Keratinocyte (primary cell): Measurements from ENCODE around the gene ZNF516. TPM values are rescaled to one million over a fixed set of nuclear protein-coding genes. Genes with fewer than 3 reads are reported as not detected.
A peak's percentile ranks its signal among the peaks of the same experiment; 100 is the strongest.

Experiments used
- DNase-seq: peaks from one replicate; pipeline ENCODE4 v3.0.0-alpha.2; 2011; ENCODE audit warnings: low read depth, missing footprints, low spot score
- FAIRE-seq: peaks from 2 replicates; lab custom pipeline; 2011; peaks lifted over from hg19 to GRCh38; lab: Jason Lieb, UNC
- H2AFZ ChIP-seq: 2 replicates; pipeline ENCODE4 v1.6.0; 2012; ENCODE audit warnings: low read length, control low read depth, inconsistent platforms; ENCODE audit not compliant: control insufficient read depth
- H3K27ac ChIP-seq: 2 replicates; pipeline ENCODE4 v1.5.1; 2011; ENCODE audit warnings: low read length; ENCODE audit not compliant: control insufficient read depth, insufficient read depth
- H3K27me3 ChIP-seq: 3 replicates; pipeline ENCODE4 v1.6.0; 2011; ENCODE audit warnings: low read length; ENCODE audit not compliant: control insufficient read depth, insufficient read depth; ENCODE audit errors: extremely low read depth
- H3K36me3 ChIP-seq, 2 experiments: 2 replicates in 1 of 2; 3 replicates in 1 of 2; pipeline ENCODE4 v1.5.1; 2011; ENCODE audit warnings: low read length in 2 of 2, mild to moderate bottlenecking in 1 of 2; ENCODE audit not compliant: control insufficient read depth in 2 of 2, insufficient read depth in 2 of 2; ENCODE audit errors: extremely low read depth in 1 of 2
- H3K4me1 ChIP-seq: 3 replicates; pipeline ENCODE4 v1.5.1; 2011; ENCODE audit warnings: low read length; ENCODE audit not compliant: control insufficient read depth, insufficient read depth; ENCODE audit errors: extremely low read depth
- H3K4me2 ChIP-seq: 3 replicates; pipeline ENCODE4 v1.6.0; 2011; ENCODE audit warnings: low read depth, low read length; ENCODE audit not compliant: control insufficient read depth, insufficient read depth; ENCODE audit errors: extremely low read depth
- H3K4me3 ChIP-seq, 3 experiments: fragments of 200-600 bp in 1 of 3; sonication (generic) in 1 of 3; 2 replicates in 2 of 3; 3 replicates in 1 of 3; pipeline ENCODE4 v1.5.1; 2011 to 2016; ENCODE audit warnings: low read length in 3 of 3, mild to moderate bottlenecking in 3 of 3, control low read depth in 2 of 3, inconsistent platforms in 1 of 3, low read depth in 1 of 3, mixed read lengths in 1 of 3, mixed run types in 1 of 3, moderate library complexity in 1 of 3; ENCODE audit not compliant: control insufficient read depth in 2 of 3, insufficient read depth in 2 of 3; ENCODE audit errors: extremely low read depth in 1 of 3
- H3K79me2 ChIP-seq: 2 replicates; pipeline ENCODE4 v1.6.0; 2012; ENCODE audit warnings: low read length; ENCODE audit not compliant: control insufficient read depth, insufficient read depth
- H3K9ac ChIP-seq: 3 replicates; pipeline ENCODE4 v1.6.0; 2011; ENCODE audit warnings: low read length; ENCODE audit not compliant: control insufficient read depth, insufficient read depth; ENCODE audit errors: extremely low read depth
- H3K9me1 ChIP-seq: 3 replicates; pipeline ENCODE4 v1.6.0; 2011; ENCODE audit warnings: low read length; ENCODE audit not compliant: control insufficient read depth, insufficient read depth; ENCODE audit errors: extremely low read depth
- H3K9me3 ChIP-seq: 2 replicates; pipeline ENCODE4 v1.5.1; 2012; ENCODE audit warnings: low read depth, low read length; ENCODE audit not compliant: control insufficient read depth
- H4K20me1 ChIP-seq: 3 replicates; pipeline ENCODE4 v1.6.0; 2011; ENCODE audit warnings: low read length; ENCODE audit not compliant: control insufficient read depth, insufficient read depth; ENCODE audit errors: extremely low read depth
- EZH2 ChIP-seq: IDR thresholded peaks from one replicate; pipeline ENCODE4 v1.6.1; 2012; ENCODE audit warnings: inconsistent platforms, mild to moderate bottlenecking, low read length, moderate library complexity
- dilution Hi-C: fragments of 300-500 bp; cut with MboI; formaldehyde crosslinking; loops from one replicate; pipeline ENCODE4 v1.7.0; 2020; ENCODE audit warnings: low sequenced_read_pairs; ENCODE audit not compliant: extremely low pct_ligation_motif_present
- polyA plus RNA-seq, 5 experiments: library from polyadenylated mRNA; depleted of rRNA in 3 of 5; stranded (reverse) in 3 of 5; stranded (forward) in 1 of 5; unstranded in 1 of 5; fragments of >200 nt; gene quantifications; 1 replicate in 1 of 5; 2 replicates in 3 of 5; 3 replicates in 1 of 5; pipeline versions ENCODE4 v1.2.1 to v1.2.3, GENCODE V29; 2011 to 2012; ENCODE audit warnings: missing spikeins in 2 of 5, low read depth in 1 of 5, low replicate concordance in 1 of 5
- TF ChIP-seq, protein P1 (sequence below), 3 experiments: IDR thresholded peaks in 1 of 3; conservative IDR thresholded peaks in 1 of 3; optimal IDR thresholded peaks in 1 of 3; 2 replicates in 2 of 3; 3 replicates in 1 of 3; pipeline versions ENCODE3 to v1.5.1; 2011; ENCODE audit warnings: low read length in 3 of 3, mild to moderate bottlenecking in 3 of 3, moderate library complexity in 2 of 3, control low read depth in 1 of 3, inconsistent platforms in 1 of 3; ENCODE audit not compliant: insufficient read depth in 2 of 3; ENCODE audit errors: extremely low read depth in 1 of 3

The ZNF516 gene
- polyA plus RNA-seq, 1 donor (not counting 4 experiments of a cell fraction or from before 2014, with no cell fraction given) = 9.3 TPM

DNA sequence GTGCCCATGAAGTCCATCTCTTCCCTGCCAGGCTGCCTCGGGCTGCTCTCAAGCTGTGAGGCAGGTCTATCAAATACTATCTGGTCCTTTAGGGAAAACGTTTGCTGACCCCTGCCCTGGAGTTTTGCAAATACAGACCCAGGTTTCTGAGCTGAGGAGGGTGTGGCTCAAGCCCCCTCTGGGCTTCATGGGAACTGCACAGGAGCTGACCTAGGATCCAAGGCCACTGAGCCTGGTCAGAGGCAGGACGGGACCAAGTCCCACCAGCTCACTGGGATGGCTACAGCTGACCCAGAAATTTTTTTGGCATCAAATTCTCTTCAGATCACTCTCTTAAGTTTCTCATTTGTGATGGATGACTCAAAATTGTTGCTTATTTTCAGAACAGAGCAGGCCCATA is 14.1 kb downstream of the ZNF516 start:
- no peaks in the 10 kb centered on the region for H3K27me3 ChIP-seq
- H3K27ac ChIP-seq = no peak overlapping the region
- H3K4me1 ChIP-seq = no peaks in the 10 kb centered on the region
- no peaks in the 10 kb centered on the region for H3K9me3 ChIP-seq
- H3K9me1 ChIP-seq = no peaks in the 10 kb centered on the region
- no peak overlapping the region for H2AFZ ChIP-seq
- peaks cover 76% of the 10 kb centered on the region for H3K79me2 ChIP-seq
- no peak for FAIRE-seq
- H3K9ac ChIP-seq = no peak overlapping the region
- H4K20me1 ChIP-seq = peaks cover 2% of the 10 kb centered on the region
- dilution Hi-C loops = no loop called here
- DNase-seq = no peak
- peaks cover 3 to 7% of the 10 kb centered on the region in 2 experiments for H3K36me3 ChIP-seq
- H3K4me3 ChIP-seq = no peak overlapping the region
- TF ChIP-seq, protein P1, sequence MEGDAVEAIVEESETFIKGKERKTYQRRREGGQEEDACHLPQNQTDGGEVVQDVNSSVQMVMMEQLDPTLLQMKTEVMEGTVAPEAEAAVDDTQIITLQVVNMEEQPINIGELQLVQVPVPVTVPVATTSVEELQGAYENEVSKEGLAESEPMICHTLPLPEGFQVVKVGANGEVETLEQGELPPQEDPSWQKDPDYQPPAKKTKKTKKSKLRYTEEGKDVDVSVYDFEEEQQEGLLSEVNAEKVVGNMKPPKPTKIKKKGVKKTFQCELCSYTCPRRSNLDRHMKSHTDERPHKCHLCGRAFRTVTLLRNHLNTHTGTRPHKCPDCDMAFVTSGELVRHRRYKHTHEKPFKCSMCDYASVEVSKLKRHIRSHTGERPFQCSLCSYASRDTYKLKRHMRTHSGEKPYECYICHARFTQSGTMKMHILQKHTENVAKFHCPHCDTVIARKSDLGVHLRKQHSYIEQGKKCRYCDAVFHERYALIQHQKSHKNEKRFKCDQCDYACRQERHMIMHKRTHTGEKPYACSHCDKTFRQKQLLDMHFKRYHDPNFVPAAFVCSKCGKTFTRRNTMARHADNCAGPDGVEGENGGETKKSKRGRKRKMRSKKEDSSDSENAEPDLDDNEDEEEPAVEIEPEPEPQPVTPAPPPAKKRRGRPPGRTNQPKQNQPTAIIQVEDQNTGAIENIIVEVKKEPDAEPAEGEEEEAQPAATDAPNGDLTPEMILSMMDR (optimal IDR thresholded peaks at IDR 0.05 in 1 of 3, IDR thresholded peaks at IDR 0.05 in 1 of 3, conservative IDR thresholded peaks at IDR 0.05 in 1 of 3; ENCODE audit: extremely low read depth in 1 of 3, insufficient read depth in 2 of 3, low read length in 3 of 3) = peak in 2 of 3 experiments; percentile 10 to 39
- no peak for TF ChIP-seq EZH2
- no peak overlapping the region for H3K4me2 ChIP-seq

DNA sequence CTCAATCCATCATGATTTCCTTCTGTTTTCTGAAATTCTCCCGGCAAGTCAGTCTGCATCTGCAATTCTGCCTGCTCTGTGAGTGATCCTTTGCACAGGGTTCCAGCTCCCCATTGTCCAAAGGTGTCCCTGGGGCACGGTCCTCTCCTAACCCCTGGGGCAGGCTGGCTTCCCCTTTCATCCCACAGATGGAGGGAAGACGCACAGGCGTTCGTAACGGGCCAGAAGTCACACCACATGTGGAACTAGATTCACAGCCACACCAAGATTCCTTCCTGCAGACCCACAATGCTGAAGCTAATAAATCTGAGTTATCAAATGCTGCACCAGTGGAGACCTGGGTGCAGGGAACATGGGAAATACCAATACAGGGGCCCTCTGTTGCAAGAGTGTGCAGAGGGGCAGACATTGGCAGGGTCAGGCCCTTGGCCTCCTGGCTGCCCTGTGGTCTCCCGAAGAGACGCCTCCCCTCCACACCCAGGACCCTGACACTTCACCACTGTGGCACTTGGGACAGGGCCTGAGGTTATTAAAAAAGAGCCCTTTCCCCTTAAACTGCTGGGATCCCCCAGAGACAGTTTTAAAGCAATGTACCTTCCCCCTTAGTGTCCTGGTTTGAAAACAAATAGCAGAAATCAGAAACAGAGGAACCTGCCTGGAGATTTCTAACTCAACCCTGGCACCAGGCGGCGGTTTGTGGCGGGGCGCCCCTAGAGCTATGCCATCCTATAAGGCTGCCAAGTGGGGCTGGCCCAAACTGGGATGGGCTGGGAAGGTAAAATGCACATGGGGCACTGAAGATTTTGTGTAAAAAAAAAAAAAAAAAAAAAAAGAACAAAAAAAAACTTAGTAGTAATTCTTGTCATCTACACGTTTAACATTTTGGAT is 15.4 kb downstream of the ZNF516 start:
- H3K4me3 ChIP-seq = no peak overlapping the region
- no peaks in the 10 kb centered on the region for H3K27me3 ChIP-seq
- H2AFZ ChIP-seq = no peak overlapping the region
- DNase-seq (no peak), FAIRE-seq (no peak)
- H3K79me2 ChIP-seq = peaks cover 72% of the 10 kb centered on the region
- no peaks in the 10 kb centered on the region for H3K4me1 ChIP-seq
- H4K20me1 ChIP-seq = peaks cover 2% of the 10 kb centered on the region
- H3K9me3 ChIP-seq = no peaks in the 10 kb centered on the region
- H3K36me3 ChIP-seq = peaks cover 3 to 7% of the 10 kb centered on the region in 2 experiments
- dilution Hi-C loops = no loop called here
- H3K27ac ChIP-seq = no peak overlapping the region
- H3K9ac ChIP-seq = no peak overlapping the region
- TF ChIP-seq, protein P1 (optimal IDR thresholded peaks at IDR 0.05 in 1 of 3, IDR thresholded peaks at IDR 0.05 in 1 of 3, conservative IDR thresholded peaks at IDR 0.05 in 1 of 3; ENCODE audit: extremely low read depth in 1 of 3, insufficient read depth in 2 of 3, low read length in 3 of 3) = no peak
- no peak for TF ChIP-seq EZH2
- no peaks in the 10 kb centered on the region for H3K9me1 ChIP-seq
- H3K4me2 ChIP-seq = no peak overlapping the region
